ENCODE data around the gene ANXA11. TPM values are rescaled to one million over a fixed set of nuclear protein-coding genes. Genes with fewer than 3 reads are reported as not detected.
A peak's percentile ranks its signal among the peaks of the same experiment; 100 is the strongest.
"Not testable (repeated sequence)": the region's sequence is repeated elsewhere in the genome, so short reads cannot be mapped to it uniquely, and the experiment has no call there.

ANXA11 gene
- total RNA-seq, 2 donors from 2014 or later: 158 to 174 TPM

DNA sequence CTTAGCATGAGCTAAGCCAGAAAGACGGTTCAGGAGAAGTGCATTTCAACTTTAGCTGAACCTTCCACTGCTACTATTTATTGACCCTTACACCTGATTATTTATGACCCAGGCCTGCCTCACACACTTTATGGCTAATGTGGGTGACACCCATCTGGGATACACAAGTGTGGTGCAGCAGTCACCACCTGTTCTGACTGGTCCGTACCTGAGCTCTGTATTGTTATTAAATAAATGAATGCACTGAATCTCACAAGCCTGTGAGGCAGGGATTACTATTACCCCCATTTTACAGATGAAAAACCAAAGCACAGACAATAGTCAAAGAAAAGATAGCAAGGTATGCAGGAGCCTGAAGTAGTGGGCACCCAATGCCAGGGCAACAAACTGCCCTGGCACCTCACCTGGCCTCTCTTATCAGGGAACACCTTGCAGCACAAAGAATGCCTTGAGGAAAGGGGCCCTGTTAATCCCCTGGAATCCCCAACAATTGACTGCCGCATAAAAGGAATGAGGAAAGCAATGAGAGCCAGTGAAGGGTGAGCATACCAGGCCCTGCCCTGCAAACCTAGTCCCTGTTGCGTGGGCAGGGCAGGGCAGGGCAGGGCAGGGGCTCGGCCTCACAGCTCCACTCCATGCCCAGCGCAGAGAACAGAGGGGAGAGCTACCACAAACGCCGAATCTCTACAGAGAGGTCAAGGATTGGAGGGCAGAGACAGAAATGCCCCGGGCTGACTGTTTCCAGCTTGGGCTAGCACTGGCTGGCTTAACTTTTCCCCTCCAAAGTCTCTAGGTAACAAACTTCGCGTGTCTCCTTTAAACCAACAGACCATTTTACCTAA is 1.3 kb downstream of the ANXA11 start:
- H3K4me1 ChIP-seq (replicated peaks): peaks cover 12% of the 10 kb centered on the region
- intact Hi-C loops (cut with DNase I): no loop called here
- WGBS: 6% methylated on average over 11 of the region's 11 CpGs
- H3K27ac ChIP-seq: peak overlapping the region; percentile 95 to 97
- DNase-seq (ENCODE audit: low spot score): no peak
- H3K9me3 ChIP-seq: no peaks in the 10 kb centered on the region
- no peaks in the 10 kb centered on the region for H3K27me3 ChIP-seq (replicated peaks; ENCODE audit: insufficient read depth)
- no peaks in the 10 kb centered on the region for H3K36me3 ChIP-seq
- H3K4me3 ChIP-seq: peak overlapping the region; percentile 89 to 91
- peak; percentile 58 for TF ChIP-seq POLR2A (IDR thresholded peaks at IDR 0.05)
- TF ChIP-seq, protein P1, sequence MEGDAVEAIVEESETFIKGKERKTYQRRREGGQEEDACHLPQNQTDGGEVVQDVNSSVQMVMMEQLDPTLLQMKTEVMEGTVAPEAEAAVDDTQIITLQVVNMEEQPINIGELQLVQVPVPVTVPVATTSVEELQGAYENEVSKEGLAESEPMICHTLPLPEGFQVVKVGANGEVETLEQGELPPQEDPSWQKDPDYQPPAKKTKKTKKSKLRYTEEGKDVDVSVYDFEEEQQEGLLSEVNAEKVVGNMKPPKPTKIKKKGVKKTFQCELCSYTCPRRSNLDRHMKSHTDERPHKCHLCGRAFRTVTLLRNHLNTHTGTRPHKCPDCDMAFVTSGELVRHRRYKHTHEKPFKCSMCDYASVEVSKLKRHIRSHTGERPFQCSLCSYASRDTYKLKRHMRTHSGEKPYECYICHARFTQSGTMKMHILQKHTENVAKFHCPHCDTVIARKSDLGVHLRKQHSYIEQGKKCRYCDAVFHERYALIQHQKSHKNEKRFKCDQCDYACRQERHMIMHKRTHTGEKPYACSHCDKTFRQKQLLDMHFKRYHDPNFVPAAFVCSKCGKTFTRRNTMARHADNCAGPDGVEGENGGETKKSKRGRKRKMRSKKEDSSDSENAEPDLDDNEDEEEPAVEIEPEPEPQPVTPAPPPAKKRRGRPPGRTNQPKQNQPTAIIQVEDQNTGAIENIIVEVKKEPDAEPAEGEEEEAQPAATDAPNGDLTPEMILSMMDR (IDR thresholded peaks at IDR 0.05): no peak

DNA sequence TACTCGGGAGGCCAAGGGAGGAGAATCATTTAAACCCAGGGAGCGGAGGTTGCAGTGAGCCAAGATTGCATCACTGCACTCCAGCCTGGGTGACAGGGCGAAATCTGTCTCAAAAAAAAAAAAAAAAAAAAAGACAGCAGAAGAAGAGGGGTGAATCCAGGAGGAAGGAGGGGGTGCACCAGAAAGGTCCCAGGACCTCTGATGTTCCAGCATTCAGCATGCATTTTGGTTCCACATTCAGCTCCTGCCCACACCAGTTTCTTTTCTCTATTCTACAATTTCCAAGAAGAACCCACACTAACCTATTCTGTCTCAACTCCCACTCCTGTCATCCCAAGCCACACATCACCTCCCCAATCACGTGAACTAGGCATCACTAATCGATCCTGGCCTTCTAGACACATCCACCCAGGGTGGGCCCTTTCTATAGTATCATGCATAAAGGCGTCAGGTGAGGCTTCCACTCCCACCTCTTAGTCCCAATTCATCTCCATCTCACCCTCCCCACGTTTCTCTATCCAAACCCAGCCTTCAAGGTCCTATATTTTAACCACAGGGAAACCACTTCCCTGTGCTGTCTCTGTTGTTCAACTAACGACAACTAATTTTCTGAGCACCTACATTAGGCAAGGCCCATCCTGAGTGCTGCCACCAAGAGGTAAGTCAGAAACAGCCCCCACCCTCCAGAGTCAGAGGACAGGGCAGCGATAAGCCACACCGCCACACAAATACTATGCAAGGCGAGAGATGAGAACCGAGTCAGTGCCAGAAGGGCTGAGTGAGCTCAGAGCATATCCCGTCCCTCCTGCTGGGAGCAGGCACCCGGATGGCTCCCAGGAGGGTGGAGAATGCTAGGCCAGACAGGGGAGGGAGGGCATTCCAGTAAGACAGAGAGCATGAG is 2.2 kb downstream of the ANXA11 start:
- peaks cover 14% of the 10 kb centered on the region for H3K4me1 ChIP-seq (replicated peaks)

DNA sequence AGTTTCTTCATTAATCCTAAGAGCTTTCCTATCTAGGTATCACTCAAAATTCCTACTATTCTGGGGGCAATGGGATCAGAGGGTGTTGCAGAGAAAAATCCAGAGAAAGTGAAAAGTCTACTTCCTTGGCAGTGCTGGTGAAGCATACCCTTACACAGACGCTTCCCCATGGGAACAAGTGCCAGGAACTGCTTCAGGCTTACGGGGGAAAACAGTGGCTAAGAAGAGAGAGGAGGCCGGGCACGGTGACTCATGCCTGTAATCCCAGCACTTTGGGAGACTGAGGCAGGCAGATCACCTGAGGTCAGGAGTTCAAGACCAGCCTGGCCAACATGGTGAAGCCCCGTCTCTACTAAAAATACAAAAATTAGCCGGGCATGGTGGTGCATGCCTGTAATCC is 2.8 kb downstream of the ANXA11 start:
- H3K4me3 ChIP-seq; H3K36me3 ChIP-seq; H3K9me3 ChIP-seq; H3K27me3 ChIP-seq (replicated peaks; ENCODE audit: insufficient read depth); DNase-seq (ENCODE audit: low spot score); intact Hi-C loops (cut with DNase I); H3K27ac ChIP-seq: not testable (repeated sequence)
- H3K4me1 ChIP-seq (replicated peaks): peaks cover 10% of the 10 kb centered on the region
- WGBS: 52% methylated on average over 6 of the region's 6 CpGs

More for the DNA sequence above, 2.2 kb downstream of the ANXA11 start:
- DNase-seq (ENCODE audit: low spot score): peak; percentile 58
- 41% methylated on average over 14 of the region's 14 CpGs for WGBS
- no peaks in the 10 kb centered on the region for H3K36me3 ChIP-seq
- TF ChIP-seq, protein P1 (IDR thresholded peaks at IDR 0.05): peak in 2 of 4 experiments; percentile 29 to 31
- TF ChIP-seq POLR2AphosphoS5 (IDR thresholded peaks at IDR 0.05) (peak; percentile 72), POLR2A (IDR thresholded peaks at IDR 0.05) (peak; percentile 24)
- no peaks in the 10 kb centered on the region for H3K9me3 ChIP-seq
- peak overlapping the region; percentile 95 to 97 for H3K27ac ChIP-seq
- intact Hi-C loops (cut with DNase I): no loop called here
- peak overlapping the region; percentile 89 to 91 for H3K4me3 ChIP-seq
- no peaks in the 10 kb centered on the region for H3K27me3 ChIP-seq (replicated peaks; ENCODE audit: insufficient read depth)

DNA sequence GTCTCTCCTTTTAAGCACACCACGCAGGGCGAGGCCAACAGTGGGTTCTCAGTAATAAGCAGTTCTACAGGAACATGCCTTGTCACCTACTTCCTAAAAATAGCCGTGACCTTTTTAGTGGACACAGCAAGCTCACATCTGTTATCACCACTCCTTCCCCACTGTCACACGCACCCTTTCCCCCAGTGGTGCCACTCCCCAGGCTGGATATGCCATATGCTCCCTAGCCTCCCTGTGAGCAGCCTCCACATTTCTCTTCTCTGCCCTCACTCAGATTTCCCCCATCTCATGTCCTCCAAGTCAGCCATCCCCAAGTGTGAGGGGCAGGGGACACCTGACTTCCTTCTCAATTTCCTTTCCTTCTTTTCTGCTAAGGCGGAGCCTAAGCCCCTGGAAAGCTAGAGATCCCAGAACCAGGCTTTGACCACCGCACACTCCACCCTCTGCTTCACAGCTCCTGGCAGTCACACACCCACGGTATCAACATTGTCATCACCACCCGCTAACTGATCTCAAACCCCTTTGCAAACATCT is 3.7 kb downstream of the ANXA11 start:
- no peak for DNase-seq (ENCODE audit: low spot score)
- no peaks in the 10 kb centered on the region for H3K36me3 ChIP-seq
- intact Hi-C loops (cut with DNase I): no loop called here
- WGBS: 86% methylated on average over 8 of the region's 8 CpGs
- H3K4me3 ChIP-seq: no peak overlapping the region
- H3K4me1 ChIP-seq (replicated peaks): peaks cover 13% of the 10 kb centered on the region
- no peaks in the 10 kb centered on the region for H3K27me3 ChIP-seq (replicated peaks; ENCODE audit: insufficient read depth)
- H3K9me3 ChIP-seq: no peaks in the 10 kb centered on the region
- TF ChIP-seq POLR2A (IDR thresholded peaks at IDR 0.05) (no peak), POLR2AphosphoS5 (IDR thresholded peaks at IDR 0.05) (no peak)
- TF ChIP-seq, protein P1 (IDR thresholded peaks at IDR 0.05): no peak
- no peak overlapping the region for H3K27ac ChIP-seq

DNA sequence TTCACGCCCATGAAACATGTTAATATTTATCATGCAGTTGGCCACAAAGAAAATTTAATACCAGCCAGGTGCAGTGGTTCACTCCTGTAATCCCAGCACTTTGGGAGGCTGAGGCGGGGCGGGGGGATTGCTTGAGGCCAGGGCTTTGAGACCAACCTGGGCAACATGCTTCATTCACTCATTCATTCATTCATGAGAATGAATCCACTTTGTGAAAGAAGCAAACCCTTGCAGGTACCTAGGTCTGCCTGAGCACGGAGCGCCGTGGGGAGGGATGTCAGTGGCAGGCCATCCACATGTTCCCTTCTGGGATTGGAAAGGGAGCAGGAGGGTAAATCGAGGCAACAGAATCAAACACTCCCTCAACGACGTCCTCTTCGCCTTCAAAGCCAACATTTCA is 4.7 kb downstream of the ANXA11 start:
- TF ChIP-seq, protein P1 (IDR thresholded peaks at IDR 0.05): no peak
- TF ChIP-seq POLR2AphosphoS5 (IDR thresholded peaks at IDR 0.05) (no peak), POLR2A (IDR thresholded peaks at IDR 0.05) (no peak)
- Histone ChIP-seq H3K27ac (peak overlapping the region in 1 of 2 donors; percentile 32), H3K4me3 (no peak overlapping the region), H3K27me3 (replicated peaks; ENCODE audit: insufficient read depth) (no peaks in the 10 kb centered on the region), H3K9me3 (no peaks in the 10 kb centered on the region), H3K4me1 (replicated peaks) (peaks cover 14% of the 10 kb centered on the region), H3K36me3 (no peaks in the 10 kb centered on the region)
- DNase-seq (ENCODE audit: low spot score): no peak
- WGBS: 91% methylated on average over 10 of the region's 10 CpGs
- intact Hi-C loops (cut with DNase I): no loop called here

All from prostate gland (tissue), 2 donors.